Measurements from ENCODE around the gene CLECL1. TPM values are rescaled to one million over a fixed set of nuclear protein-coding genes. Genes with fewer than 3 reads are reported as not detected.

The CLECL1 gene
- total and polyA plus RNA-seq, 9 of the 15 experiments (the other 6 are each of a cell fraction or from before 2014, with no cell fraction given) = 0.13 to 0.25 TPM; not detected in 7

GRCh38 chr12:9763025-9763424 is 30.1 kb upstream of the CLECL1 start:
- Histone ChIP-seq H3K27me3 (ENCODE audit: control insufficient read depth in 2 of 2, insufficient read depth in 2 of 2, low read length in 2 of 2) (no peaks in the 10 kb centered on the region), H3K9me1 (ENCODE audit: control insufficient read depth, insufficient read depth, low read length) (no peaks in the 10 kb centered on the region), H4K20me1 (replicated peaks; ENCODE audit: control insufficient read depth, insufficient read depth, low read length) (no peaks in the 10 kb centered on the region; the same call in 1 of the 2 replicates), H3K4me2 (ENCODE audit: insufficient read depth, low read length) (no peak overlapping the region; the same call in 1 of the 2 replicates), H3K9me3 (replicated peaks; ENCODE audit: control insufficient read depth, insufficient read depth, low read depth, low read length) (peaks cover 10% of the 10 kb centered on the region), H3K27ac (ENCODE audit: extremely low read depth, low read depth, low read length) (peak overlapping the region; percentile 72), H3K9ac (ENCODE audit: insufficient read depth in 1 of 2, low read depth in 2 of 2, low read length in 2 of 2) (no peak overlapping the region; a peak in 1 of 4 replicates), H2AFZ (ENCODE audit: low read depth, low read length) (no peak overlapping the region), H3K4me3 (no peak overlapping the region), H3K79me2 (ENCODE audit: control insufficient read depth, insufficient read depth, low read length) (peaks cover 29% of the 10 kb centered on the region), H3K36me3 (ENCODE audit: control insufficient read depth, insufficient read depth, low read length) (no peaks in the 10 kb centered on the region), H3K4me1 (replicated peaks in 1 of 2; ENCODE audit: control insufficient read depth in 2 of 2, insufficient read depth in 2 of 2, low read length in 2 of 2) (peaks cover 3 to 18% of the 10 kb centered on the region in 2 experiments; a peak in 4 of 5 replicates)
- intact Hi-C loops (cut with micrococcal nuclease) (no loop called here), in situ Hi-C loops (cut with MboI) (no loop called here)
- BruUV-seq (replicated peaks) = no TSS peak
- ChIA-PET POLR2A (no interaction called here), CTCF (ENCODE audit: low intra/inter-chr PET ratio) (no interaction called here)
- WGBS (ENCODE audit: insufficient coverage, low coverage, missing lambda C conversion rate) = 0% methylated on average over 2 of the region's 2 CpGs
- FAIRE-seq (no peak), DNase-seq (ENCODE audit: extremely low read depth in 1 of 4, low spot score in 3 of 4) (peak in 2 of 4 experiments; percentile 25 to 50), ATAC-seq (no peak)
- TF ChIP-seq ATF3 (IDR thresholded peaks at IDR 0.05) = peak; percentile 42; the same call in 1 of the 2 replicates
- TF ChIP-seq ATF3 (CRISPR knock-in tag; conservative IDR thresholded peaks at IDR 0.05) = no peak
- peak; percentile 41; the same call in 1 of the 2 replicates for TF ChIP-seq NCOA1 (IDR thresholded peaks at IDR 0.05; ENCODE audit: low read depth)
- peak; percentile 28; the same call in 1 of the 2 replicates for TF ChIP-seq MAFK (IDR thresholded peaks at IDR 0.05; ENCODE audit: low read length)
- peak; percentile 22; the same call in 1 of the 2 replicates for TF ChIP-seq ZNF175 (CRISPR knock-in tag; IDR thresholded peaks at IDR 0.05; ENCODE audit: low read depth)
- peak; percentile 27; the same call in 1 of the 2 replicates for TF ChIP-seq JUND (IDR thresholded peaks at IDR 0.05; ENCODE audit: borderline replicate concordance, low read depth, low read length)
- peak; percentile 37; the same call in 1 of the 3 replicates for TF ChIP-seq JUND (tag; IDR thresholded peaks at IDR 0.05; ENCODE audit: borderline replicate concordance, low read depth, low read length)
- no peak for TF ChIP-seq ZNF212 (CRISPR knock-in tag; IDR thresholded peaks at IDR 0.05)
- 0 out of 2 replicates have a peak, but pooled peaks have one; percentile 37 for TF ChIP-seq MTA3 (IDR thresholded peaks at IDR 0.05; ENCODE audit: borderline replicate concordance)
- no peak for TF ChIP-seq NBN (IDR thresholded peaks at IDR 0.05; ENCODE audit: low read depth)
- TF ChIP-seq MEIS2 (IDR thresholded peaks at IDR 0.05; ENCODE audit: partially characterized antibody) = peak; percentile 33
- TF ChIP-seq ATF1 (CRISPR knock-in tag; IDR thresholded peaks at IDR 0.05) = no peak
- TF ChIP-seq ATF1 (tag; IDR thresholded peaks at IDR 0.05) = peak; percentile 58; the same call in 1 of the 2 replicates
- TF ChIP-seq DMBX1 (CRISPR knock-in tag; IDR thresholded peaks at IDR 0.05; ENCODE audit: borderline replicate concordance) = peak; percentile 41; the same call in 1 of the 2 replicates
- TF ChIP-seq POLR2H (tag; IDR thresholded peaks at IDR 0.05; ENCODE audit: low read depth) = peak; percentile 33; the same call in 1 of the 2 replicates
- TF ChIP-seq MAFG (tag; conservative IDR thresholded peaks at IDR 0.05) = peak; percentile 46
- TF ChIP-seq EP300 (IDR thresholded peaks at IDR 0.05; ENCODE audit: low read length) = 0 out of 2 replicates have a peak, but pooled peaks have one; percentile 11
- peak; percentile 41 for TF ChIP-seq PKNOX1 (IDR thresholded peaks at IDR 0.05)
- TF ChIP-seq HDGF (IDR thresholded peaks at IDR 0.05) = no peak
- TF ChIP-seq, protein P1, sequence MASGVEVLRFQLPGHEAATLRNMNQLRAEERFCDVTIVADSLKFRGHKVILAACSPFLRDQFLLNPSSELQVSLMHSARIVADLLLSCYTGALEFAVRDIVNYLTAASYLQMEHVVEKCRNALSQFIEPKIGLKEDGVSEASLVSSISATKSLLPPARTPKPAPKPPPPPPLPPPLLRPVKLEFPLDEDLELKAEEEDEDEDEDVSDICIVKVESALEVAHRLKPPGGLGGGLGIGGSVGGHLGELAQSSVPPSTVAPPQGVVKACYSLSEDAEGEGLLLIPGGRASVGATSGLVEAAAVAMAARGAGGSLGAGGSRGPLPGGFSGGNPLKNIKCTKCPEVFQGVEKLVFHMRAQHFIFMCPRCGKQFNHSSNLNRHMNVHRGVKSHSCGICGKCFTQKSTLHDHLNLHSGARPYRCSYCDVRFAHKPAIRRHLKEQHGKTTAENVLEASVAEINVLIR (CRISPR knock-in tag; IDR thresholded peaks at IDR 0.05) = 0 out of 2 replicates have a peak, but pooled peaks have one; percentile 36
- peak in 1 of 2 experiments; percentile 38; a peak in 1 of 4 replicates for TF ChIP-seq TBL1XR1 (IDR thresholded peaks at IDR 0.05; ENCODE audit: low read length in 2 of 2)
- no peak for TF ChIP-seq NFYB (IDR thresholded peaks at IDR 0.05; ENCODE audit: extremely low read depth, insufficient read length)
- TF ChIP-seq KHSRP (IDR thresholded peaks at IDR 0.05) = no peak
